Skin of body (tissue), 2 donors: Measurements from ENCODE around the gene PNPO. TPM values are rescaled to one million over a fixed set of nuclear protein-coding genes. Genes with fewer than 3 reads are reported as not detected.
A peak's percentile ranks its signal among the peaks of the same experiment; 100 is the strongest.

ENCODE experiments used
- DNase-seq: peaks from one replicate; lab custom pipeline; 2025; lab: John Stamatoyannopoulos, UW
- total RNA-seq: library from RNA; depleted of rRNA; stranded (reverse); fragments of >200 nt; gene quantifications from one replicate; pipeline ENCODE4 v1.2.3, GENCODE V29; 2014

Gene PNPO
- 8.1 TPM for total RNA-seq

- peak; percentile 97 for DNase-seq
Observed at GRCh38 chr17:47941246-47942095, at the start of gene PNPO. TSS of gene PNPO (plus strand) at chr17:47941571. CDS start at chr17:47941676, 105 bp downstream.

GRCh38 chr17:47894498-47895346 lies 46.6 kb upstream of the PNPO start:
- DNase-seq = no peak

- peak; percentile 69 for DNase-seq
Observed at GRCh38 chr17:47895347-47895855, 46.0 kb upstream of the PNPO start.

GRCh38 chr17:47895856-47896671 lies 45.3 kb upstream of the PNPO start, which contains the start of gene SP2:
TSS of gene SP2 (plus strand) at chr17:47896236. CDS start at chr17:47896287, 51 bp downstream.
- peak; percentile 100 for DNase-seq

- no peak for DNase-seq
Observed at GRCh38 chr17:47896672-47897490, 44.5 kb upstream of the PNPO start.

- no peak for DNase-seq
Observed at GRCh38 chr17:47897561-47897960, 43.8 kb upstream of the PNPO start.

- no peak for DNase-seq
Observed at GRCh38 chr17:47898241-47898640, 43.1 kb upstream of the PNPO start.

GRCh38 chr17:47899643-47900042 lies 41.7 kb upstream of the PNPO start:
- no peak for DNase-seq

- no peak for DNase-seq
Observed at GRCh38 chr17:47901423-47901822, 39.9 kb upstream of the PNPO start.

GRCh38 chr17:47902039-47902744 lies 39.2 kb upstream of the PNPO start:
- DNase-seq = no peak

GRCh38 chr17:47905221-47905733 lies 36.1 kb upstream of the PNPO start:
- DNase-seq = peak; percentile 22

- no peak for DNase-seq
Observed at GRCh38 chr17:47906443-47906842, 34.9 kb upstream of the PNPO start.

- DNase-seq = no peak
Observed at GRCh38 chr17:47907932-47908562, 33.3 kb upstream of the PNPO start.

- no peak for DNase-seq
Observed at GRCh38 chr17:47913050-47913449, 28.3 kb upstream of the PNPO start.

- no peak for DNase-seq
Observed at GRCh38 chr17:47914306-47914948, 26.9 kb upstream of the PNPO start.

GRCh38 chr17:47915776-47916398 lies 25.5 kb upstream of the PNPO start:
- DNase-seq = peak; percentile 16

GRCh38 chr17:47916489-47917208 lies 24.7 kb upstream of the PNPO start:
- no peak for DNase-seq
